ENCODE results near the gene ATP5F1B. TPM values are rescaled to one million over a fixed set of nuclear protein-coding genes. Genes with fewer than 3 reads are reported as not detected.

Gene ATP5F1B
- total and polyA plus RNA-seq, 9 of the 15 experiments (the other 6 are each of a cell fraction or from before 2014, with no cell fraction given), result 908 to 3,125 (median 1,482) TPM

DNA sequence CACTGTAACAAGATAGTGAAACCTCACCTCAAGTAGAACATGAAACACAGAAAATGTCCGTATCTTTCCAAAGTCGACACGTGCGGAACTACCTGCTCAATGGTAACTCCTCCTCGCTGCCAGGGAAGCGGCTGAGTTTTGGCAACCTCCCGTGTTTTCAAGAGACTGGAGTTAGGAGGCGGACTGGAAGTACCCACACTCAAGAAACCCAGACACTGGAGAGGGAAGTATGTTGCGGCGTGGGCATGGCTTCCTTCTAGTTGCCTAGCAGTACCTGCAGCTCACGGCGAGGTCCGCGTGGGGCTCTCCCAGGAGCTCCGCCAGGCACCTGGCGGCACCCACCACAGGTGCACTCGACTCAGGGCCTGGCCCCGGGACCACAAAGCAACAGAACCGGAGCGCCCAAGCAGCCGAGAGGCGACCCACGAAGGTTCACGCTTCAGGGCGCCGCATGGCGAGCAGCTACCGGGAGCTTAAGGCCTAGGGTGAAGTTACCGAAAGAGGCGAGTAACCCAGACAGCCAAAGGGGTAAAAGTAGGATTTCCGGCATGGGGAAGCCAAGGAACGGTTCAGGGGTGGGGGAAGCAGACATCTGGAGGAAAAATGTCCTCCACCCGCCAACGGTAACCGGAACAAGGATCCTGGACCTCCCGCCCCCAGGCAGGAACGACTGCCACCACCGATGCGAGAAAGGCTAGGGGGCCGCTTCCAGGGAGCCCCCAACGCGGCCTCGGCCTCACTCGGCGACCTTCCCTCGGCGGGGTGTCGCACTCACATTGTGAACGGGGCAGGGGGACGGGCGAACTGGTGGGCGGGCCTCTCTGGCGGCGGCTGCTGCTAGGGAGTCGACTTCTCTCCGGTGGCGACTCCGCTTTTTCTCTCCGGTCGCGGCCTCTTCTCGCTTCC lies 41.7 kb upstream of the ATP5F1B start (continued):
- TF ChIP-seq MYC (IDR thresholded peaks at IDR 0.05; ENCODE audit: low read depth, low read length), result peak; percentile 41
- TF ChIP-seq MYC (CRISPR knock-in tag; IDR thresholded peaks at IDR 0.05; ENCODE audit: borderline replicate concordance, low read depth), result no peak; the same call in none of the 2 replicates
- TF ChIP-seq, protein P1, sequence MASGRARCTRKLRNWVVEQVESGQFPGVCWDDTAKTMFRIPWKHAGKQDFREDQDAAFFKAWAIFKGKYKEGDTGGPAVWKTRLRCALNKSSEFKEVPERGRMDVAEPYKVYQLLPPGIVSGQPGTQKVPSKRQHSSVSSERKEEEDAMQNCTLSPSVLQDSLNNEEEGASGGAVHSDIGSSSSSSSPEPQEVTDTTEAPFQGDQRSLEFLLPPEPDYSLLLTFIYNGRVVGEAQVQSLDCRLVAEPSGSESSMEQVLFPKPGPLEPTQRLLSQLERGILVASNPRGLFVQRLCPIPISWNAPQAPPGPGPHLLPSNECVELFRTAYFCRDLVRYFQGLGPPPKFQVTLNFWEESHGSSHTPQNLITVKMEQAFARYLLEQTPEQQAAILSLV (tag; IDR thresholded peaks at IDR 0.05), result no peak
- TF ChIP-seq, protein P2, sequence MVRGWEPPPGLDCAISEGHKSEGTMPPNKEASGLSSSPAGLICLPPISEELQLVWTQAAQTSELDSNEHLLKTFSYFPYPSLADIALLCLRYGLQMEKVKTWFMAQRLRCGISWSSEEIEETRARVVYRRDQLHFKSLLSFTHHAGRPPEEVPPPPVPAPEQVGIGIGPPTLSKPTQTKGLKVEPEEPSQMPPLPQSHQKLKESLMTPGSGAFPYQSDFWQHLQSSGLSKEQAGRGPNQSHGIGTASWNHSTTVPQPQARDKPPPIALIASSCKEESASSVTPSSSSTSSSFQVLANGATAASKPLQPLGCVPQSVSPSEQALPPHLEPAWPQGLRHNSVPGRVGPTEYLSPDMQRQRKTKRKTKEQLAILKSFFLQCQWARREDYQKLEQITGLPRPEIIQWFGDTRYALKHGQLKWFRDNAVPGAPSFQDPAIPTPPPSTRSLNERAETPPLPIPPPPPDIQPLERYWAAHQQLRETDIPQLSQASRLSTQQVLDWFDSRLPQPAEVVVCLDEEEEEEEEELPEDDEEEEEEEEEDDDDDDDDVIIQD (CRISPR knock-in tag; IDR thresholded peaks at IDR 0.05), result no peak
- TF ChIP-seq MCM3 (IDR thresholded peaks at IDR 0.05), result no peak
- TF ChIP-seq ZNF77 (CRISPR knock-in tag; IDR thresholded peaks at IDR 0.05), result no peak
- peak; percentile 21 for TF ChIP-seq POLR2B (IDR thresholded peaks at IDR 0.05; ENCODE audit: low read depth, partially characterized antibody)
- peak; percentile 70; the same call in 1 of the 2 replicates for TF ChIP-seq ZFPM2 (CRISPR knock-in tag; IDR thresholded peaks at IDR 0.05)
- no peak for TF ChIP-seq LEF1 (IDR thresholded peaks at IDR 0.05)
- TF ChIP-seq, protein P3, sequence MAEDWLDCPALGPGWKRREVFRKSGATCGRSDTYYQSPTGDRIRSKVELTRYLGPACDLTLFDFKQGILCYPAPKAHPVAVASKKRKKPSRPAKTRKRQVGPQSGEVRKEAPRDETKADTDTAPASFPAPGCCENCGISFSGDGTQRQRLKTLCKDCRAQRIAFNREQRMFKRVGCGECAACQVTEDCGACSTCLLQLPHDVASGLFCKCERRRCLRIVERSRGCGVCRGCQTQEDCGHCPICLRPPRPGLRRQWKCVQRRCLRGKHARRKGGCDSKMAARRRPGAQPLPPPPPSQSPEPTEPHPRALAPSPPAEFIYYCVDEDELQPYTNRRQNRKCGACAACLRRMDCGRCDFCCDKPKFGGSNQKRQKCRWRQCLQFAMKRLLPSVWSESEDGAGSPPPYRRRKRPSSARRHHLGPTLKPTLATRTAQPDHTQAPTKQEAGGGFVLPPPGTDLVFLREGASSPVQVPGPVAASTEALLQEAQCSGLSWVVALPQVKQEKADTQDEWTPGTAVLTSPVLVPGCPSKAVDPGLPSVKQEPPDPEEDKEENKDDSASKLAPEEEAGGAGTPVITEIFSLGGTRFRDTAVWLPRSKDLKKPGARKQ (CRISPR knock-in tag; IDR thresholded peaks at IDR 0.05), result no peak
- TF ChIP-seq, protein P4, sequence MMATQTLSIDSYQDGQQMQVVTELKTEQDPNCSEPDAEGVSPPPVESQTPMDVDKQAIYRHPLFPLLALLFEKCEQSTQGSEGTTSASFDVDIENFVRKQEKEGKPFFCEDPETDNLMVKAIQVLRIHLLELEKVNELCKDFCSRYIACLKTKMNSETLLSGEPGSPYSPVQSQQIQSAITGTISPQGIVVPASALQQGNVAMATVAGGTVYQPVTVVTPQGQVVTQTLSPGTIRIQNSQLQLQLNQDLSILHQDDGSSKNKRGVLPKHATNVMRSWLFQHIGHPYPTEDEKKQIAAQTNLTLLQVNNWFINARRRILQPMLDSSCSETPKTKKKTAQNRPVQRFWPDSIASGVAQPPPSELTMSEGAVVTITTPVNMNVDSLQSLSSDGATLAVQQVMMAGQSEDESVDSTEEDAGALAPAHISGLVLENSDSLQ (IDR thresholded peaks at IDR 0.05), result no peak
- TF ChIP-seq HDGF (IDR thresholded peaks at IDR 0.05), result no peak
- no peak for TF ChIP-seq ZNF354B (CRISPR knock-in tag; IDR thresholded peaks at IDR 0.05)
- TF ChIP-seq CBX5 (IDR thresholded peaks at IDR 0.05; ENCODE audit: borderline replicate concordance, low read depth), result no peak
- TF ChIP-seq FOXJ3 (CRISPR knock-in tag; IDR thresholded peaks at IDR 0.05), result no peak
- TF ChIP-seq ZNF134 (CRISPR knock-in tag; conservative IDR thresholded peaks at IDR 0.05), result no peak
- TF ChIP-seq CTBP1 (IDR thresholded peaks at IDR 0.05; ENCODE audit: borderline replicate concordance), result no peak
- TF ChIP-seq NR4A1 (CRISPR knock-in tag; IDR thresholded peaks at IDR 0.05), result no peak
- no peak for TF ChIP-seq NR4A1 (tag; IDR thresholded peaks at IDR 0.05)
- no peak for TF ChIP-seq HIVEP1 (CRISPR knock-in tag; IDR thresholded peaks at IDR 0.05)
- TF ChIP-seq, protein P5, sequence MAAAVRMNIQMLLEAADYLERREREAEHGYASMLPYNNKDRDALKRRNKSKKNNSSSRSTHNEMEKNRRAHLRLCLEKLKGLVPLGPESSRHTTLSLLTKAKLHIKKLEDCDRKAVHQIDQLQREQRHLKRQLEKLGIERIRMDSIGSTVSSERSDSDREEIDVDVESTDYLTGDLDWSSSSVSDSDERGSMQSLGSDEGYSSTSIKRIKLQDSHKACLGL (CRISPR knock-in tag; IDR thresholded peaks at IDR 0.05; ENCODE audit: borderline replicate concordance, poor library complexity, severe bottlenecking), result no peak
- no peak for TF ChIP-seq ZNF551 (CRISPR knock-in tag; IDR thresholded peaks at IDR 0.05)
- TF ChIP-seq KDM5B (IDR thresholded peaks at IDR 0.05; ENCODE audit: insufficient replicate concordance, low read depth, low read length), result no peak
- no peak for TF ChIP-seq FOS (IDR thresholded peaks at IDR 0.05; ENCODE audit: extremely low read depth, insufficient read length)
